ENCODE results near the gene SDF4.

DNA sequence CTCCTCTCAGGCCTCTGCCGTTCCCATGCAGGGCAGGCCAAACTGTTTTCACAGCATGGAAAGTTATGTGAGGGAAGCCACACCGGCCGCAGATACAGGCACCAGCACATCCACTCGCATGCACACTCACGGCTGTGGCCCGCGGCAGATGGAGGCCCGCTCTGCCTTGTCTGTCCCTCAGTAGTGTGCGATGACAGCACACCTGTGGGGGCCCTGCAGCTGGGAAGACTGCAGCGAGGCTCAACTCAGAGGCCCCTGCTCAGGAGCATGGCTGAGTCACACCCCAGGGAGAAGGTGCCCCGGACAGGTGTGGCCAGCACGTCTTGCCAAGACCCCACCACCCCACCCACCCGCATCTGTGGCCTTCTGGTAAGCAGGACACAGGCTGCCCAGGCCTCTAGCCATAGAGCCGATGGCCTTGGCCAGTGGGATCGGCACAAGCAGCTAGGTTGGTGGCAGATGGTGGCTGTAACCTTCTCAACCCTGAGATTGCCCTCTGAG lies 43.2 kb upstream of the SDF4 start:
- TF ChIP-seq CTCF (IDR thresholded peaks at IDR 0.05) (no peak), POLR2A (IDR thresholded peaks at IDR 0.05) (no peak)
